ENCODE data around the gene ADGRF1.

DNA sequence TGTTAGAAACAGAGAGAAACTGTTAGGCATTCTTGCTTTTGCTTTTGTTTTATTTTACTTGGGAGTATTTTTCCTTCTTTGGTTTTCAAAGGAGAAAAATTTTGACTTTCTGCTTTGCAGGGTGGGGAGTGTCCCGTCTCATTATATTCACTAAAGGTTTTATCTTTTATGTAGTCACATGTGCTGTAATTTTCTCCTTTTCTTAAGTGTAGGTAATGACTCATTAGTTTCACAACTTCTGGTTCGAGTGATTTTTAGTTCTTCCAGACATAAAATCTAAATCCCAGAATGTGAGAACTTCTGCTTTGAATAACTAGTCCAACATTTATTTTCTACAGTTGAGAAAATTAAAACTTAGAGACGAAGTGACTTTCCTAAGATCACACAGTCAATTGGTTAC lies 37.7 kb downstream of the ADGRF1 start:
- TF ChIP-seq, protein P1, sequence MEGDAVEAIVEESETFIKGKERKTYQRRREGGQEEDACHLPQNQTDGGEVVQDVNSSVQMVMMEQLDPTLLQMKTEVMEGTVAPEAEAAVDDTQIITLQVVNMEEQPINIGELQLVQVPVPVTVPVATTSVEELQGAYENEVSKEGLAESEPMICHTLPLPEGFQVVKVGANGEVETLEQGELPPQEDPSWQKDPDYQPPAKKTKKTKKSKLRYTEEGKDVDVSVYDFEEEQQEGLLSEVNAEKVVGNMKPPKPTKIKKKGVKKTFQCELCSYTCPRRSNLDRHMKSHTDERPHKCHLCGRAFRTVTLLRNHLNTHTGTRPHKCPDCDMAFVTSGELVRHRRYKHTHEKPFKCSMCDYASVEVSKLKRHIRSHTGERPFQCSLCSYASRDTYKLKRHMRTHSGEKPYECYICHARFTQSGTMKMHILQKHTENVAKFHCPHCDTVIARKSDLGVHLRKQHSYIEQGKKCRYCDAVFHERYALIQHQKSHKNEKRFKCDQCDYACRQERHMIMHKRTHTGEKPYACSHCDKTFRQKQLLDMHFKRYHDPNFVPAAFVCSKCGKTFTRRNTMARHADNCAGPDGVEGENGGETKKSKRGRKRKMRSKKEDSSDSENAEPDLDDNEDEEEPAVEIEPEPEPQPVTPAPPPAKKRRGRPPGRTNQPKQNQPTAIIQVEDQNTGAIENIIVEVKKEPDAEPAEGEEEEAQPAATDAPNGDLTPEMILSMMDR (IDR thresholded peaks at IDR 0.05), result no peak
- TF ChIP-seq POLR2A (IDR thresholded peaks at IDR 0.05), result no peak
